GM23338 (cell line): ENCODE measurements around the gene ZPR1. TPM values are rescaled to one million over a fixed set of nuclear protein-coding genes. Genes with fewer than 3 reads are reported as not detected.

Experiments used
- ATAC-seq: fragments of 200-7000 bp; cut with Tn5 transposase; 3 replicates; pipeline ENCODE4 v1.9.1; 2020
- DNase-seq: peaks from one replicate; pipeline ENCODE4 v3.0.0-alpha.2; 2015; ENCODE audit warnings: low spot score
- H2AFZ ChIP-seq: fragments of 200-600 bp; sonication (generic); 2 replicates; pipeline ENCODE4 v1.8.0; 2016; ENCODE audit warnings: antibody characterized with exemption, mild to moderate bottlenecking, moderate library complexity
- H3F3A ChIP-seq: fragments of 200-600 bp; sonication (generic); replicated peaks from 2 replicates; pipeline ENCODE4 v1.8.0; 2017; ENCODE audit warnings: antibody characterized with exemption, mixed run types, low read depth
- H3K27ac ChIP-seq: fragments of 200-600 bp; sonication (generic); 2 replicates; pipeline ENCODE4 v1.6.1; 2016; ENCODE audit warnings: low read depth
- H3K27me3 ChIP-seq: fragments of 200-600 bp; sonication (generic); 2 replicates; pipeline ENCODE4 v1.8.0; 2016; ENCODE audit warnings: mild to moderate bottlenecking, mixed run types, moderate library complexity; ENCODE audit not compliant: insufficient read depth
- H3K36me3 ChIP-seq: fragments of 200-600 bp; sonication (generic); 2 replicates; pipeline ENCODE4 v1.8.0; 2016; ENCODE audit warnings: mild to moderate bottlenecking; ENCODE audit not compliant: insufficient read depth
- H3K4me1 ChIP-seq: fragments of 200-600 bp; sonication (generic); 2 replicates; pipeline ENCODE4 v1.8.0; 2016; ENCODE audit warnings: mild to moderate bottlenecking, moderate library complexity; ENCODE audit not compliant: insufficient read depth
- H3K4me2 ChIP-seq: fragments of 200-600 bp; sonication (generic); 2 replicates; pipeline ENCODE4 v1.7.1; 2017; ENCODE audit warnings: mixed run types
- H3K4me3 ChIP-seq: fragments of 200-600 bp; sonication (generic); 2 replicates; pipeline ENCODE4 v1.6.1; 2016; ENCODE audit warnings: mixed run types
- H3K79me2 ChIP-seq: fragments of 200-600 bp; sonication (generic); replicated peaks from 2 replicates; pipeline ENCODE4 v1.8.0; 2017; ENCODE audit warnings: mild to moderate bottlenecking; ENCODE audit not compliant: insufficient read depth
- H3K9me2 ChIP-seq: fragments of 200-600 bp; sonication (generic); 2 replicates; pipeline ENCODE4 v1.8.0; 2017; ENCODE audit not compliant: insufficient read depth
- H4K20me1 ChIP-seq: fragments of 200-600 bp; sonication (generic); replicated peaks from 2 replicates; pipeline ENCODE4 v1.8.0; 2017; ENCODE audit warnings: mild to moderate bottlenecking; ENCODE audit not compliant: insufficient read depth
- H3K27ac Mint-ChIP-seq: 2 replicates; pipeline ENCODE4 v1.8.0; 2020; ENCODE audit warnings: inconsistent platforms, mild to moderate bottlenecking, moderate library complexity, mixed read lengths
- H3K27me3 Mint-ChIP-seq: 3 replicates; pipeline ENCODE4 v1.8.0; 2022; ENCODE audit warnings: low read depth, mild to moderate bottlenecking, moderate library complexity, mixed read lengths, inconsistent platforms; ENCODE audit not compliant: insufficient read depth, poor library complexity
- H3K36me3 Mint-ChIP-seq: 3 replicates; pipeline ENCODE4 v1.8.0; 2021; ENCODE audit warnings: low read depth, mild to moderate bottlenecking, inconsistent platforms, moderate library complexity, mixed read lengths
- H3K4me1 Mint-ChIP-seq: 3 replicates; pipeline ENCODE4 v1.8.0; 2020; ENCODE audit warnings: mild to moderate bottlenecking, inconsistent platforms, mixed read lengths
- H3K4me3 Mint-ChIP-seq: 3 replicates; pipeline ENCODE4 v1.8.0; 2021; ENCODE audit warnings: moderate library complexity, mild to moderate bottlenecking, inconsistent platforms, mixed read lengths
- H3K9me3 Mint-ChIP-seq: 3 replicates; pipeline ENCODE4 v1.8.0; 2020; ENCODE audit warnings: moderate library complexity, mild to moderate bottlenecking, inconsistent platforms, mixed read lengths
- CREB1 ChIP-seq: fragments of 250-450 bp; sonication (Bioruptor Pico); IDR thresholded peaks from 2 replicates; pipeline ENCODE4 v1.5.0; 2020; ENCODE audit warnings: low read depth, mild to moderate bottlenecking, moderate library complexity
- EZH2 ChIP-seq: fragments of 200-600 bp; sonication (generic); IDR thresholded peaks from one replicate; pipeline ENCODE4 v1.8.0; 2017; ENCODE audit warnings: antibody characterized with exemption, mild to moderate bottlenecking, low read depth; ENCODE audit not compliant: unreplicated experiment
- EZH2phosphoT487 ChIP-seq: fragments of 200-600 bp; sonication (generic); IDR thresholded peaks from one replicate; pipeline ENCODE4 v1.8.1; 2018; ENCODE audit warnings: antibody characterized with exemption; ENCODE audit not compliant: unreplicated experiment
- JUNB ChIP-seq: IDR thresholded peaks from one replicate; pipeline ENCODE4 v1.6.1; 2016; ENCODE audit warnings: antibody characterized with exemption; ENCODE audit not compliant: unreplicated experiment
- NANOG ChIP-seq: IDR thresholded peaks from 2 replicates; pipeline ENCODE4 v1.6.1; 2016; ENCODE audit warnings: antibody characterized with exemption, borderline replicate concordance
- STAT1 ChIP-seq: IDR thresholded peaks from one replicate; pipeline ENCODE4 v1.6.1; 2016; ENCODE audit warnings: antibody characterized with exemption; ENCODE audit not compliant: unreplicated experiment
- ZNF114 ChIP-seq: fragments of 250-450 bp; sonication (Bioruptor Pico); IDR thresholded peaks from 2 replicates; pipeline ENCODE4 v1.5.0; 2020; ENCODE audit warnings: mild to moderate bottlenecking, moderate library complexity
- ZNF331 ChIP-seq: fragments of 250-450 bp; sonication (Bioruptor Pico); IDR thresholded peaks from 2 replicates; pipeline ENCODE4 v1.5.0; 2020; ENCODE audit warnings: low read depth, mild to moderate bottlenecking, moderate library complexity
- polyA plus RNA-seq: library from polyadenylated mRNA; unstranded; fragments of >200 nt; fragmentation: Nextera tagmentation; extraction: Ambion mirVana; gene quantifications from 2 replicates; pipeline ENCODE4 v1.2.1, GENCODE V29; 2016
- total RNA-seq: library from RNA; depleted of rRNA; stranded (reverse); fragments of >200 nt; shearing (Covaris generic); gene quantifications from 2 replicates; pipeline ENCODE4 v1.2.3, GENCODE V29; 2014
- TF ChIP-seq, protein P1 (sequence below): fragments of 250-450 bp; sonication (Bioruptor Pico); IDR thresholded peaks from 2 replicates; pipeline ENCODE4 v1.5.0; 2020; ENCODE audit warnings: mild to moderate bottlenecking, moderate library complexity
- TF ChIP-seq, protein P2 (sequence below): IDR thresholded peaks from 2 replicates; pipeline ENCODE4 v1.6.1; 2016; ENCODE audit warnings: antibody characterized with exemption

ZPR1 gene
- total and polyA plus RNA-seq, 2 experiments from 2014 or later, result 55.4 to 96.7 TPM

DNA sequence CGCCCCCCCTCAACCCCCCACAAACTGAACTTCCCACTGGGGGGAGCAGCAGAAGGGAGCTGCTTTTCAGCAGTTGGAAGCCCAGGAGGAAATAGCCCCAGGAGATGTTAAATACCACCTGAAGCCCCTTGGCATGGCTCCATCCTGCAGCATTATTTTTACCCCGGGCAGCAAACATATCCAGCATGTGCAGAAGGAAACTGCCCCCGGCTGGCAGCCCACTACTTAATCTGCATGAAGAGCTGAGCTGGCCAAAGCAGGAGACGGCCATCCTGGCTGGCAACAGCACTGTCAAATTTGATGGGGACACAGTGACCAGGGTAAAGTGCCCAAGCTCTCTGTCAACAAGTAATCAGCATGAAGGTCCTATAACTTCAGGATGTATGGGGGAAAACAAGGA lies 47.1 kb downstream of the ZPR1 start:
- H3K4me3 ChIP-seq, result no peak overlapping the region
- no peaks in the 10 kb centered on the region for H4K20me1 ChIP-seq
- Mint-ChIP-seq H3K27ac (no peak overlapping the region), H3K9me3 (no peaks in the 10 kb centered on the region), H3K4me1 (peaks cover 22% of the 10 kb centered on the region), H3K4me3 (no peak overlapping the region), H3K36me3 (no peaks in the 10 kb centered on the region; the same call in 2 of the 3 replicates), H3K27me3 (peaks cover 2% of the 10 kb centered on the region)
- TF ChIP-seq EZH2phosphoT487, result no peak
- TF ChIP-seq ZNF114, result no peak
- TF ChIP-seq JUNB, result no peak
- no peak for TF ChIP-seq NANOG
- no peak overlapping the region for H3K27ac ChIP-seq
- H3K36me3 ChIP-seq, result no peaks in the 10 kb centered on the region
- H3F3A ChIP-seq, result no peaks in the 10 kb centered on the region; the same call in 1 of the 2 replicates
- H3K9me2 ChIP-seq, result no peaks in the 10 kb centered on the region
- H3K4me2 ChIP-seq, result no peak overlapping the region
- peaks cover 7% of the 10 kb centered on the region; the same call in 1 of the 2 replicates for H3K4me1 ChIP-seq
- no peak for ATAC-seq
- no peaks in the 10 kb centered on the region for H3K79me2 ChIP-seq
- no peaks in the 10 kb centered on the region for H3K27me3 ChIP-seq
- H2AFZ ChIP-seq, result no peak overlapping the region
- no peak for DNase-seq

DNA sequence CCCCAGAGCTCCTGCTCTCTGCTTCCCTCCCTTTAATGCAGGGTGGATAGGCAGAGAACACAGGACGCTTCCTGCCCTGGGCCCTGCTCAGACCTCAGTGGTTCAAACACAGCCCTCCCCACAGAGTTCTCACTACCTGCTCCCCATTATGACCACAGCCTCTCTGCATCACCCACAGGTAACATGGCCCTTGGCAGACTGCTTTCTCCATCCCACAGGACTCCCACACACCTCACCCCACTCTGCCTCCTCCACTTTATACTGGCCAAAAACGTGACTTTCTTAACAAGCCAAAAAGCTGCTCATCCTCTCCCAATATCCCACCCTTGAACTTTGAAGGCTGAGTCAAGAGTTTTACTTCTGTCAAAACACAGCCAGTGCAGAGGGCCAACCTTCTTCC lies 48.8 kb downstream of the ZPR1 start:
- Mint-ChIP-seq H3K27ac (no peak overlapping the region), H3K27me3 (peaks cover 2% of the 10 kb centered on the region)
- H3K36me3 ChIP-seq, result no peaks in the 10 kb centered on the region

DNA sequence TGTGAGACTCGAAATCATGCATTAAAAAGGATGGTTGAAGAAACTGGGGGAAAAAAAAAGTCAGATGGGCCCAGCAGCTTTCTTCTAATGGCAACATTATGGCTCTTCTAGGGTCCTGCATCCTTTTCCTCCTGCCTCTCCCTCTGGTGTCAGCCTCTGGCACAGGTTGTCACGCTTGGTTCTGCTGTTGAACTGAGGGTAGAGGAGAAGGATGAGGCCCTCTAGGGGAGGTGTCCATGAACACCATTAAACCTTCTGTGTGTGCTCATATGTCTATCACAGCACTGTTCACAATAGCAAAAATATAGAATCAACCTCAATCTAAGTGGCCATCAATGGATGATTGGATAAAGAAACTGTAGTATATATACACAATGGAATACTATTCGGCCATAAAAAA lies 51.1 kb downstream of the ZPR1 start:
- Histone ChIP-seq H3K27me3 (no peaks in the 10 kb centered on the region), H3K9me2 (no peaks in the 10 kb centered on the region), H3K4me2 (no peak overlapping the region), H3K79me2 (no peaks in the 10 kb centered on the region), H4K20me1 (no peaks in the 10 kb centered on the region), H3K36me3 (no peaks in the 10 kb centered on the region), H3K4me1 (peaks cover 20% of the 10 kb centered on the region), H3K4me3 (no peak overlapping the region), H3F3A (peaks cover 3% of the 10 kb centered on the region; the same call in 1 of the 2 replicates), H2AFZ (no peak overlapping the region), H3K27ac (no peak overlapping the region)
- Mint-ChIP-seq H3K4me3 (no peak overlapping the region), H3K4me1 (peaks cover 32% of the 10 kb centered on the region), H3K36me3 (no peaks in the 10 kb centered on the region), H3K9me3 (no peaks in the 10 kb centered on the region), H3K27me3 (peaks cover 9% of the 10 kb centered on the region), H3K27ac (no peak overlapping the region)
- DNase-seq, result peak; percentile 64
- ATAC-seq, result peak; percentile 8; the same call in 2 of the 3 replicates
- TF ChIP-seq ZNF114, result no peak
- TF ChIP-seq, protein P1, sequence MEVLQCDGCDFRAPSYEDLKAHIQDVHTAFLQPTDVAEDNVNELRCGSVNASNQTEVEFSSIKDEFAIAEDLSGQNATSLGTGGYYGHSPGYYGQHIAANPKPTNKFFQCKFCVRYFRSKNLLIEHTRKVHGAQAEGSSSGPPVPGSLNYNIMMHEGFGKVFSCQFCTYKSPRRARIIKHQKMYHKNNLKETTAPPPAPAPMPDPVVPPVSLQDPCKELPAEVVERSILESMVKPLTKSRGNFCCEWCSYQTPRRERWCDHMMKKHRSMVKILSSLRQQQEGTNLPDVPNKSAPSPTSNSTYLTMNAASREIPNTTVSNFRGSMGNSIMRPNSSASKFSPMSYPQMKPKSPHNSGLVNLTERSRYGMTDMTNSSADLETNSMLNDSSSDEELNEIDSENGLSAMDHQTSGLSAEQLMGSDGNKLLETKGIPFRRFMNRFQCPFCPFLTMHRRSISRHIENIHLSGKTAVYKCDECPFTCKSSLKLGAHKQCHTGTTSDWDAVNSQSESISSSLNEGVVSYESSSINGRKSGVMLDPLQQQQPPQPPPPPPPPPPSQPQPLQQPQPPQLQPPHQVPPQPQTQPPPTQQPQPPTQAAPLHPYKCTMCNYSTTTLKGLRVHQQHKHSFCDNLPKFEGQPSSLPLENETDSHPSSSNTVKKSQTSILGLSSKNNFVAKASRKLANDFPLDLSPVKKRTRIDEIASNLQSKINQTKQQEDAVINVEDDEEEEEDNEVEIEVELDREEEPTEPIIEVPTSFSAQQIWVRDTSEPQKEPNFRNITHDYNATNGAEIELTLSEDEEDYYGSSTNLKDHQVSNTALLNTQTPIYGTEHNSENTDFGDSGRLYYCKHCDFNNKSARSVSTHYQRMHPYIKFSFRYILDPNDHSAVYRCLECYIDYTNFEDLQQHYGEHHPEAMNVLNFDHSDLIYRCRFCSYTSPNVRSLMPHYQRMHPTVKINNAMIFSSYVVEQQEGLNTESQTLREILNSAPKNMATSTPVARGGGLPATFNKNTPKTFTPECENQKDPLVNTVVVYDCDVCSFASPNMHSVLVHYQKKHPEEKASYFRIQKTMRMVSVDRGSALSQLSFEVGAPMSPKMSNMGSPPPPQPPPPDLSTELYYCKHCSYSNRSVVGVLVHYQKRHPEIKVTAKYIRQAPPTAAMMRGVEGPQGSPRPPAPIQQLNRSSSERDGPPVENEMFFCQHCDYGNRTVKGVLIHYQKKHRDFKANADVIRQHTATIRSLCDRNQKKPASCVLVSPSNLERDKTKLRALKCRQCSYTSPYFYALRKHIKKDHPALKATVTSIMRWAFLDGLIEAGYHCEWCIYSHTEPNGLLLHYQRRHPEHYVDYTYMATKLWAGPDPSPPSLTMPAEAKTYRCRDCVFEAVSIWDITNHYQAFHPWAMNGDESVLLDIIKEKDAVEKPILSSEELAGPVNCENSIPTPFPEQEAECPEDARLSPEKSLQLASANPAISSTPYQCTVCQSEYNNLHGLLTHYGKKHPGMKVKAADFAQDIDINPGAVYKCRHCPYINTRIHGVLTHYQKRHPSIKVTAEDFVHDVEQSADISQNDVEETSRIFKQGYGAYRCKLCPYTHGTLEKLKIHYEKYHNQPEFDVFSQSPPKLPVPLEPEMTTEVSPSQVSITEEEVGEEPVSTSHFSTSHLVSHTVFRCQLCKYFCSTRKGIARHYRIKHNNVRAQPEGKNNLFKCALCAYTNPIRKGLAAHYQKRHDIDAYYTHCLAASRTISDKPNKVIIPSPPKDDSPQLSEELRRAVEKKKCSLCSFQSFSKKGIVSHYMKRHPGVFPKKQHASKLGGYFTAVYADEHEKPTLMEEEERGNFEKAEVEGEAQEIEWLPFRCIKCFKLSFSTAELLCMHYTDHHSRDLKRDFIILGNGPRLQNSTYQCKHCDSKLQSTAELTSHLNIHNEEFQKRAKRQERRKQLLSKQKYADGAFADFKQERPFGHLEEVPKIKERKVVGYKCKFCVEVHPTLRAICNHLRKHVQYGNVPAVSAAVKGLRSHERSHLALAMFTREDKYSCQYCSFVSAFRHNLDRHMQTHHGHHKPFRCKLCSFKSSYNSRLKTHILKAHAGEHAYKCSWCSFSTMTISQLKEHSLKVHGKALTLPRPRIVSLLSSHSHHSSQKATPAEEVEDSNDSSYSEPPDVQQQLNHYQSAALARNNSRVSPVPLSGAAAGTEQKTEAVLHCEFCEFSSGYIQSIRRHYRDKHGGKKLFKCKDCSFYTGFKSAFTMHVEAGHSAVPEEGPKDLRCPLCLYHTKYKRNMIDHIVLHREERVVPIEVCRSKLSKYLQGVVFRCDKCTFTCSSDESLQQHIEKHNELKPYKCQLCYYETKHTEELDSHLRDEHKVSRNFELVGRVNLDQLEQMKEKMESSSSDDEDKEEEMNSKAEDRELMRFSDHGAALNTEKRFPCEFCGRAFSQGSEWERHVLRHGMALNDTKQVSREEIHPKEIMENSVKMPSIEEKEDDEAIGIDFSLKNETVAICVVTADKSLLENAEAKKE, result 0 out of 2 replicates have a peak, but pooled peaks have one; percentile 44
- no peak for TF ChIP-seq STAT1
- no peak for TF ChIP-seq JUNB
- no peak for TF ChIP-seq CREB1

More for the DNA sequence above, 48.8 kb downstream of the ZPR1 start:
- Histone ChIP-seq H3K79me2 (no peaks in the 10 kb centered on the region), H3F3A (no peaks in the 10 kb centered on the region; the same call in 1 of the 2 replicates), H3K4me2 (no peak overlapping the region), H2AFZ (no peak overlapping the region), H3K4me1 (peaks cover 7% of the 10 kb centered on the region), H3K27me3 (no peaks in the 10 kb centered on the region), H3K4me3 (no peak overlapping the region), H4K20me1 (no peaks in the 10 kb centered on the region), H3K9me2 (no peaks in the 10 kb centered on the region), H3K27ac (no peak overlapping the region)
- no peak for TF ChIP-seq EZH2
- TF ChIP-seq, protein P2, sequence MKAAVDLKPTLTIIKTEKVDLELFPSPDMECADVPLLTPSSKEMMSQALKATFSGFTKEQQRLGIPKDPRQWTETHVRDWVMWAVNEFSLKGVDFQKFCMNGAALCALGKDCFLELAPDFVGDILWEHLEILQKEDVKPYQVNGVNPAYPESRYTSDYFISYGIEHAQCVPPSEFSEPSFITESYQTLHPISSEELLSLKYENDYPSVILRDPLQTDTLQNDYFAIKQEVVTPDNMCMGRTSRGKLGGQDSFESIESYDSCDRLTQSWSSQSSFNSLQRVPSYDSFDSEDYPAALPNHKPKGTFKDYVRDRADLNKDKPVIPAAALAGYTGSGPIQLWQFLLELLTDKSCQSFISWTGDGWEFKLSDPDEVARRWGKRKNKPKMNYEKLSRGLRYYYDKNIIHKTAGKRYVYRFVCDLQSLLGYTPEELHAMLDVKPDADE, result no peak
- TF ChIP-seq EZH2phosphoT487, result no peak
- no peak for TF ChIP-seq CREB1
- no peak for TF ChIP-seq NANOG
- no peak for TF ChIP-seq STAT1
- TF ChIP-seq ZNF114, result no peak
- no peak for TF ChIP-seq ZNF331 (CRISPR knock-in tag)
- H3K4me1 Mint-ChIP-seq, result peaks cover 24% of the 10 kb centered on the region
- H3K36me3 Mint-ChIP-seq, result no peaks in the 10 kb centered on the region
- DNase-seq (no peak), ATAC-seq (no peak)
- H3K4me3 Mint-ChIP-seq, result no peak overlapping the region
- no peaks in the 10 kb centered on the region for H3K9me3 Mint-ChIP-seq
